ENCODE data around the gene UBXN6.

The UBXN6 gene

DNA sequence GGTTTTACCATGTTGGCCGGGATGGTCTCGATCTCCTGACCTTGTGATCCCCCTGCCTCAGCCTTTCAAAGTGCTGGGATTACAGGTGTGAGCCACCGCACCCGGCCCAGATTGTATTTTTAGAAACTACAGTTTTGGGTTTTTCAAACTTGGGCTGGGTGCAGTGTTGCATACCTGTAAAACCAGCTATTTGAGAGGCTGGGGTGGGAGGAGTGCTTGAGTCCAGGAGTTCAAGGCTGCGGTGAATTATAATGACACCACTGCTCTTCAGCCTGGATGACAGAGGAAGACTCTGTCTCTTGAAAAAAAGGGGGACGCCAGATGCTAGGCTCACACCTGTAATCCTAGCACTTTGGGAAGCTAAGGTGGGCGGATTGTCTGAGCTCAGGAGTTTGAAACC, 51.0 kb downstream of the UBXN6 start:
- H2AK5ac ChIP-seq (ENCODE audit: low read length, severe bottlenecking) = no peak overlapping the region
- H3K18ac ChIP-seq (ENCODE audit: low read depth in 1 of 2, low read length in 2 of 2) = no peak overlapping the region
- H3K4me3 ChIP-seq (ENCODE audit: insufficient read depth in 1 of 2, low read depth in 1 of 2, low read length in 2 of 2) = no peak overlapping the region
- H3K4me1 ChIP-seq (ENCODE audit: control insufficient read depth, insufficient read depth, low read depth, low read length) = peaks cover 9% of the 10 kb centered on the region
- H3K9me3 ChIP-seq (ENCODE audit: control insufficient read depth, low read length) = no peaks in the 10 kb centered on the region
- 96% methylated on average over 7 of the region's 7 CpGs for WGBS
- no peak overlapping the region for H3K4me2 ChIP-seq (ENCODE audit: low read length, poor library complexity, severe bottlenecking)
- H2BK15ac ChIP-seq (ENCODE audit: low read depth, poor library complexity, severe bottlenecking) = no peak overlapping the region
- H3K36me3 ChIP-seq (ENCODE audit: control insufficient read depth in 1 of 2, insufficient read depth in 2 of 2, low read depth in 1 of 2, low read length in 2 of 2) = peaks cover 10 to 13% of the 10 kb centered on the region in 2 experiments
- no peak overlapping the region for H3K14ac ChIP-seq (ENCODE audit: low read length in 2 of 2)
- H3K27me3 ChIP-seq (ENCODE audit: control insufficient read depth in 1 of 2, insufficient read depth in 1 of 2, low read length in 2 of 2) = no peaks in the 10 kb centered on the region
- no peak overlapping the region for H2AFZ ChIP-seq (ENCODE audit: low read depth, low read length)
- no peak overlapping the region for H3K4ac ChIP-seq (ENCODE audit: low read depth in 1 of 2, low read length in 2 of 2)
- no peak overlapping the region for H2BK5ac ChIP-seq (ENCODE audit: low read depth, low read length, poor library complexity, severe bottlenecking)
- H4K8ac ChIP-seq (ENCODE audit: low read length) = no peak overlapping the region
- no peak overlapping the region for H2BK120ac ChIP-seq (ENCODE audit: low read depth, low read length)
- H3K79me1 ChIP-seq (replicated peaks; ENCODE audit: low read length, poor library complexity, severe bottlenecking) = peaks cover 24% of the 10 kb centered on the region
- no peak overlapping the region for H2BK12ac ChIP-seq (ENCODE audit: low read length in 2 of 2)
- H4K91ac ChIP-seq (ENCODE audit: low read length) = no peak overlapping the region
- no peak overlapping the region for H3K9ac ChIP-seq (ENCODE audit: low read length)
- no peak for DNase-seq
- H3K27ac ChIP-seq (ENCODE audit: low read length, poor library complexity, severe bottlenecking) = no peak overlapping the region
- no peak overlapping the region for H3K23ac ChIP-seq (ENCODE audit: low read length in 2 of 2)

DNA sequence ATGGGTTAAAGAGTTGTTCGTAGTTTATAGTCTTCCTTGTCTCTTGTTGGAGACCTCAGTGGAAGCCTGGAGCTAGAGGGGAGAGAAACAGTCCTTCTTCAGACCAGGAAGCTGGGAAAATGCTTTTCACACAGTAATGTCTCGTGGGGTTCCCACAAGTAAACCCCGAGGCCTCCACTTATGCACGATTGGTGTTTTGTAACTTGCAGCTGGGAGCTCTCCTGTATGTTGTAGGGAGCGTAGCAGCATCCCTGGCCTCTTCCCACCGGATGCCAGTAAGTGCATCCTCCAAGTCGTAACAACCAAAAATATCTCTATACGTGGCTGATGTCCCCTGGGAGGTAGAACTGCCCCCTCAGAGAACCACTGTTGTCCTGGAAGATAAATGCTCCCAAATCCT, 51.6 kb downstream of the UBXN6 start:
- H3K4me2 ChIP-seq (ENCODE audit: low read length, poor library complexity, severe bottlenecking) = no peak overlapping the region
- H4K8ac ChIP-seq (ENCODE audit: low read length) = no peak overlapping the region
- H3K4me1 ChIP-seq (ENCODE audit: control insufficient read depth, insufficient read depth, low read depth, low read length) = peaks cover 9% of the 10 kb centered on the region
- WGBS = 91% methylated on average over 8 of the region's 8 CpGs
- no peak overlapping the region for H3K4me3 ChIP-seq (ENCODE audit: insufficient read depth in 1 of 2, low read depth in 1 of 2, low read length in 2 of 2)
- H3K14ac ChIP-seq (ENCODE audit: low read length in 2 of 2) = no peak overlapping the region
- peaks cover 24% of the 10 kb centered on the region for H3K79me1 ChIP-seq (replicated peaks; ENCODE audit: low read length, poor library complexity, severe bottlenecking)
- H3K27ac ChIP-seq (ENCODE audit: low read length, poor library complexity, severe bottlenecking) = no peak overlapping the region
- no peak overlapping the region for H2BK120ac ChIP-seq (ENCODE audit: low read depth, low read length)
- H2BK15ac ChIP-seq (ENCODE audit: low read depth, poor library complexity, severe bottlenecking) = no peak overlapping the region
- no peak overlapping the region for H2AK5ac ChIP-seq (ENCODE audit: low read length, severe bottlenecking)
- H3K9ac ChIP-seq (ENCODE audit: low read length) = no peak overlapping the region
- H3K18ac ChIP-seq (ENCODE audit: low read depth in 1 of 2, low read length in 2 of 2) = no peak overlapping the region
- H2BK5ac ChIP-seq (ENCODE audit: low read depth, low read length, poor library complexity, severe bottlenecking) = no peak overlapping the region
- H4K91ac ChIP-seq (ENCODE audit: low read length) = no peak overlapping the region
- H3K9me3 ChIP-seq (ENCODE audit: control insufficient read depth, low read length) = no peaks in the 10 kb centered on the region
- no peak overlapping the region for H3K4ac ChIP-seq (ENCODE audit: low read depth in 1 of 2, low read length in 2 of 2)
- peaks cover 10 to 13% of the 10 kb centered on the region in 2 experiments for H3K36me3 ChIP-seq (ENCODE audit: control insufficient read depth in 1 of 2, insufficient read depth in 2 of 2, low read depth in 1 of 2, low read length in 2 of 2)
- no peak overlapping the region for H2BK12ac ChIP-seq (ENCODE audit: low read length in 2 of 2)
- H3K27me3 ChIP-seq (ENCODE audit: control insufficient read depth in 1 of 2, insufficient read depth in 1 of 2, low read length in 2 of 2) = no peaks in the 10 kb centered on the region
- H2AFZ ChIP-seq (ENCODE audit: low read depth, low read length) = no peak overlapping the region
- DNase-seq = no peak
- no peak overlapping the region for H3K23ac ChIP-seq (ENCODE audit: low read length in 2 of 2)

DNA sequence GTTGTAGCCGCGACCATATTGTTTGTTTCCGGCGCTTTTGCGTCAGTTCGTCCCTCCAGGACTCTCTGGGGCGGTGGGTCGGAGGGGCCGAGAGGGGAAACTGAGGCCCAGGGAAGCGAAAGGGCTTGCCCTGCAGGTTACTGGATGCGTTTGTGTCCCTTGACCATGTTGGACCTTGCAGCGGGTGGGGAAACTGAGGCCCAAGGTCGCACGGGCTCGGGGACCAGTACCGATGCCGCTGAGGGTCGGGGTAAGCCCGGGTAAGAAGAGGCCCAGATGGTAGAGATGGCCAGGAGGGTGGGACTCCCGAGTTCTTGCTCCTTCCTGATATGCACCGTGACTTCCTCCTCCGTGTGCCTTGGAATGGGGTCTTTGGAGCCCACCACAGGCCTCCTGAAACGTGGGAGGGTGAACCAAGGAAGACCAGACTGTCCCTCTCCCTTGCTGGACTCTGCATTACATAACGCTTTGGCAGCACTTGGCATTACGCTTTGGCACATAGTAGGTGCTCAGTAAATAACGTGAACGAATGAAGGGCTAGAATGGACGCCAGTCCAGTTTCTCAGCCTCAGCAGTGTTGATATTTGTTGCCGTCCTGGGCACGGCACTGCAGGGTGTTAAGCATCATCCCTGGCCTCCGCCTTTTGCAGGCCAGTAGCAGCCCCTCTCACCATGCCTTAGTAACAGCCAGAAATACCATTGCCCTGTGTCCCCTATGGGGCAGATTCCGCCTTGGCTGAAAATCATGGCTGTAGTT, 54.4 kb downstream of the UBXN6 start:
- Histone ChIP-seq H3K23ac (ENCODE audit: low read length in 2 of 2) (peak overlapping the region; percentile 14 to 37), H2BK15ac (ENCODE audit: low read depth, poor library complexity, severe bottlenecking) (peak overlapping the region; percentile 40), H3K36me3 (ENCODE audit: control insufficient read depth in 1 of 2, insufficient read depth in 2 of 2, low read depth in 1 of 2, low read length in 2 of 2) (peaks cover 7 to 8% of the 10 kb centered on the region in 2 experiments), H3K27me3 (ENCODE audit: control insufficient read depth in 1 of 2, insufficient read depth in 1 of 2, low read length in 2 of 2) (no peaks in the 10 kb centered on the region), H2AFZ (ENCODE audit: low read depth, low read length) (peak overlapping the region; percentile 91), H3K4ac (ENCODE audit: low read depth in 1 of 2, low read length in 2 of 2) (peak overlapping the region; percentile 35 to 56), H2BK120ac (ENCODE audit: low read depth, low read length) (no peak overlapping the region), H3K27ac (ENCODE audit: low read length, poor library complexity, severe bottlenecking) (no peak overlapping the region), H2BK12ac (ENCODE audit: low read length in 2 of 2) (peak overlapping the region in 1 of 2 experiments; percentile 4), H2AK5ac (ENCODE audit: low read length, severe bottlenecking) (no peak overlapping the region), H3K79me1 (replicated peaks; ENCODE audit: low read length, poor library complexity, severe bottlenecking) (peaks cover 12% of the 10 kb centered on the region), H4K91ac (ENCODE audit: low read length) (peak overlapping the region; percentile 50), H3K4me2 (ENCODE audit: low read length, poor library complexity, severe bottlenecking) (peak overlapping the region; percentile 71), H3K9me3 (ENCODE audit: control insufficient read depth, low read length) (no peaks in the 10 kb centered on the region), H3K4me3 (ENCODE audit: insufficient read depth in 1 of 2, low read depth in 1 of 2, low read length in 2 of 2) (peak overlapping the region; percentile 92 to 94), H3K14ac (ENCODE audit: low read length in 2 of 2) (peak overlapping the region in 1 of 2 experiments; percentile 1), H3K4me1 (ENCODE audit: control insufficient read depth, insufficient read depth, low read depth, low read length) (peaks cover 11% of the 10 kb centered on the region), H2BK5ac (ENCODE audit: low read depth, low read length, poor library complexity, severe bottlenecking) (no peak overlapping the region), H3K18ac (ENCODE audit: low read depth in 1 of 2, low read length in 2 of 2) (peak overlapping the region in 1 of 2 experiments; percentile 16), H4K8ac (ENCODE audit: low read length) (peak overlapping the region; percentile 82), H3K9ac (ENCODE audit: low read length) (peak overlapping the region; percentile 93)
- DNase-seq = peak; percentile 47
- 5% methylated on average over 32 of the region's 32 CpGs for WGBS

DNA sequence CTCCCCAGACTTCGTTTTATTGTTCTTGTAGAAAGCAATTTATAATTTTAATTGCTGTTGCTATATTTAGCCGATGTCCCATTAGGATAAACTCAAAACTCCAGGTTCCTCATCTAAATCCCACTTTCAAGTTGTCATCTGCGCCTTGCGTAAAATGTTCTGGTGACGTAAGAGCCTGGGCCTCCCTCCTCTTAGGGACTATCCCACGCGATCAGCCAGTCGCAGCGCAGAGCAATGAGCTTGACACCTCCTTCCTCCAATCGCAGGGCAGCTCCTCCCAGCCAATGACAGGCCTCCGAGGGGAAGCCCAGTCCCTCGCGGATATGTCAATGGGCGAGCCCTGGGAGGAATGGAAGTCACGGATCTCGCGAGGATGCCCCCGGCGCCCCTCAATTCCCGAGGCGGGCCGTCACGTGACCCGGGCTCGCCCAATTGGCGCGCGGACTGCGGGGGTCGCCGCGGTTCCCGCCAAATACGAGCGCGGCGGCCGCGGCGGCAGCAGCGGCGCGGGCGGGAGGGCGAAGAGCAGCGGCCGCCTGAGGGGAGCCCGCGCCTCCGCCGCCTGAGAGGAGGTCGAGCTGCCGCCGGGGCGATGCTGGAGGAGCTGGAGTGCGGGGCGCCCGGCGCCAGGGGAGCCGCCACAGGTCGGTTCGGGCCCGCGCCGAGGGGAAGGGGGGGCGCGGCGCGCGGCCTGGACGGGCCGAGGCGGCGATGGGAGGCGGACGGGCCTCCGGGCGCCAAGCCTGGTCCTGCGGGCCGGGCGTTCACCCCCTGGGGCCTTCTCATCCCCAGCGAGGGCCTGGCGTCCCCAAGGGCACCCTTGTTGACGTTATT, 55.2 kb downstream of the UBXN6 start, which contains the start of gene CHAF1A:
TSS of gene CHAF1A (plus strand) at position 470 of the 834 bp plus-strand sequence. CDS start at position 593, 123 bp downstream.
- peak within 1 kb of the TSS; percentile 40 for H2BK15ac ChIP-seq (ENCODE audit: low read depth, poor library complexity, severe bottlenecking)
- WGBS = under 1% methylated on average over 77 of the region's 84 CpGs
- peak within 1 kb of the TSS in 1 of 2 experiments; percentile 16 for H3K18ac ChIP-seq (ENCODE audit: low read depth in 1 of 2, low read length in 2 of 2)

More for the DNA sequence above, 55.2 kb downstream of the UBXN6 start, which contains the start of gene CHAF1A:
- Histone ChIP-seq H3K4ac (ENCODE audit: low read depth in 1 of 2, low read length in 2 of 2) (peak within 1 kb of the TSS; percentile 35 to 56), H3K9me3 (ENCODE audit: control insufficient read depth, low read length) (no peaks in the 10 kb centered on the region), H2BK12ac (ENCODE audit: low read length in 2 of 2) (peak within 1 kb of the TSS in 1 of 2 experiments; percentile 4), H2BK5ac (ENCODE audit: low read depth, low read length, poor library complexity, severe bottlenecking) (no peak within 1 kb of the TSS), H2AFZ (ENCODE audit: low read depth, low read length) (peak within 1 kb of the TSS; percentile 91), H2BK120ac (ENCODE audit: low read depth, low read length) (no peak within 1 kb of the TSS), H3K9ac (ENCODE audit: low read length) (peak within 1 kb of the TSS; percentile 93), H3K14ac (ENCODE audit: low read length in 2 of 2) (peak within 1 kb of the TSS in 1 of 2 experiments; percentile 1), H2AK5ac (ENCODE audit: low read length, severe bottlenecking) (no peak within 1 kb of the TSS), H3K27ac (ENCODE audit: low read length, poor library complexity, severe bottlenecking) (peak within 1 kb of the TSS; percentile 25), H3K36me3 (ENCODE audit: control insufficient read depth in 1 of 2, insufficient read depth in 2 of 2, low read depth in 1 of 2, low read length in 2 of 2) (peaks cover 14% of the 10 kb centered on the region in 2 experiments), H3K4me3 (ENCODE audit: insufficient read depth in 1 of 2, low read depth in 1 of 2, low read length in 2 of 2) (peak within 1 kb of the TSS; percentile 92 to 94), H4K91ac (ENCODE audit: low read length) (peak within 1 kb of the TSS; percentile 50), H3K23ac (ENCODE audit: low read length in 2 of 2) (peak within 1 kb of the TSS; percentile 14 to 37), H4K8ac (ENCODE audit: low read length) (peak within 1 kb of the TSS; percentile 82), H3K79me1 (replicated peaks; ENCODE audit: low read length, poor library complexity, severe bottlenecking) (peaks cover 12% of the 10 kb centered on the region), H3K4me2 (ENCODE audit: low read length, poor library complexity, severe bottlenecking) (peak within 1 kb of the TSS; percentile 71), H3K27me3 (ENCODE audit: control insufficient read depth in 1 of 2, insufficient read depth in 1 of 2, low read length in 2 of 2) (no peaks in the 10 kb centered on the region), H3K4me1 (ENCODE audit: control insufficient read depth, insufficient read depth, low read depth, low read length) (peaks cover 11% of the 10 kb centered on the region)
- DNase-seq = peak; percentile 100

All from mesenchymal stem cell (in vitro differentiated cells and primary cell).